Mammary epithelial cell (primary cell): Measurements from ENCODE around the gene GALNTL6.

Experiments
- EZH2 ChIP-seq: IDR thresholded peaks from 2 replicates; pipeline ENCODE4 v1.6.1; 2012; ENCODE audit warnings: low read length, inconsistent platforms, borderline replicate concordance
- TF ChIP-seq, protein P1 (sequence below), 2 donors: IDR thresholded peaks in 1 of 2; conservative IDR thresholded peaks in 1 of 2; 2 replicates each; pipeline ENCODE4 v1.5.1; 2011 to 2012; ENCODE audit warnings: inconsistent platforms in 2 of 2, low read length in 2 of 2, mild to moderate bottlenecking in 2 of 2, control low read depth in 1 of 2, low read depth in 1 of 2; ENCODE audit not compliant: insufficient read depth in 1 of 2; ENCODE audit errors: extremely low read depth in 1 of 2

DNA sequence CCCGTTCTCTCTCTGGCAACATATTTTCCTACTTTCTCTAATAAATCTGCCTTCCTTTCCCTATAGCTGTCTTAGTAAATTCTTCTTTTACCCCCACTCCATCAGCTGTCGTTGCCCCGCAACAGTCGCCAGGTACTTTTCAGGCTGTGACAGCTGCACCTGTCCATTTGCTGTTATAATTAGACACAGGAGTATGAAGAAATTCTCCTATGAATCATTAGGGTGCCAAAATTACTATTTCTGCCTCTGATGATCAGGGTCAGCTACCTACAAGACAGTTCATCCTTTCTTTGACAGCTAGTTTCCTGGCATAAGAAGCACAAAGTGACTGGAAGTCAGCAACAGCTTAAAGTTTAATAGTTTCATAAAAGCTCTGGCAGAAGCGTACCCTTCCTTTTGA lies 19.5 kb upstream of the GALNTL6 start:
- TF ChIP-seq, protein P1, sequence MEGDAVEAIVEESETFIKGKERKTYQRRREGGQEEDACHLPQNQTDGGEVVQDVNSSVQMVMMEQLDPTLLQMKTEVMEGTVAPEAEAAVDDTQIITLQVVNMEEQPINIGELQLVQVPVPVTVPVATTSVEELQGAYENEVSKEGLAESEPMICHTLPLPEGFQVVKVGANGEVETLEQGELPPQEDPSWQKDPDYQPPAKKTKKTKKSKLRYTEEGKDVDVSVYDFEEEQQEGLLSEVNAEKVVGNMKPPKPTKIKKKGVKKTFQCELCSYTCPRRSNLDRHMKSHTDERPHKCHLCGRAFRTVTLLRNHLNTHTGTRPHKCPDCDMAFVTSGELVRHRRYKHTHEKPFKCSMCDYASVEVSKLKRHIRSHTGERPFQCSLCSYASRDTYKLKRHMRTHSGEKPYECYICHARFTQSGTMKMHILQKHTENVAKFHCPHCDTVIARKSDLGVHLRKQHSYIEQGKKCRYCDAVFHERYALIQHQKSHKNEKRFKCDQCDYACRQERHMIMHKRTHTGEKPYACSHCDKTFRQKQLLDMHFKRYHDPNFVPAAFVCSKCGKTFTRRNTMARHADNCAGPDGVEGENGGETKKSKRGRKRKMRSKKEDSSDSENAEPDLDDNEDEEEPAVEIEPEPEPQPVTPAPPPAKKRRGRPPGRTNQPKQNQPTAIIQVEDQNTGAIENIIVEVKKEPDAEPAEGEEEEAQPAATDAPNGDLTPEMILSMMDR (conservative IDR thresholded peaks at IDR 0.05 in 1 of 2, IDR thresholded peaks at IDR 0.05 in 1 of 2; ENCODE audit: extremely low read depth in 1 of 2, insufficient read depth in 1 of 2, low read depth in 1 of 2, low read length in 2 of 2) = no peak
- TF ChIP-seq EZH2 = no peak
